ENCODE measurements around the gene EXOC4. TPM values are rescaled to one million over a fixed set of nuclear protein-coding genes. Genes with fewer than 3 reads are reported as not detected.
"Not testable (repeated sequence)": the region's sequence is repeated elsewhere in the genome, so short reads cannot be mapped to it uniquely, and the experiment has no call there.

EXOC4 gene
- total RNA-seq, 1 donor from 2014 or later = 99.2 TPM

DNA sequence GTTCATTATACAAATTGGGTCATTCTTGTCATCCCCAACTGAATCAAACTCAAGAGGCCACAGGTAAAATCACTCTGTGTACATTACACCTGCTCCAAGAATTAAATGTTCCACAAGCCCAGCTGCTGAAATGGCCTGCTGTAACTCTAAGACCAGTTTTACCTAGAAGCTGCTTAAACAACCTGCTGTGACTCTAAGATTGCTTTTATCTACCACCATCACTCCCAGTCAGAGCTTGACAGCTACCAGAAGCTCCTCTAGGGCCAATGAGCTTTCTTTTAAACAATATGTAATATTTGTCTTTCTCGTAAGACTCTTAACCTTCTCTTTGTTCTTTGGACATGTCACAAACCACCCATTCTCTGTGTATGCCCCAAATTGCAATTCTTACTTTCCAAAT, 732.4 kb downstream of the EXOC4 start:
- Histone ChIP-seq H3K27ac (no peak overlapping the region), H3K4me3 (no peak overlapping the region), H3K9me3 (no peaks in the 10 kb centered on the region), H3K4me1 (no peaks in the 10 kb centered on the region), H3K27me3 (no peaks in the 10 kb centered on the region), H3K36me3 (no peaks in the 10 kb centered on the region)
- intact Hi-C loops (cut with DNase I) = no loop called here
- DNase-seq (ENCODE audit: extremely low spot score in 2 of 2) = no peak
- no peak for TF ChIP-seq POLR2AphosphoS5 (IDR thresholded peaks at IDR 0.05; ENCODE audit: insufficient read depth in 1 of 2, low read depth in 1 of 2)
- TF ChIP-seq CTCF (IDR thresholded peaks at IDR 0.05) = no peak
- no peak for TF ChIP-seq POLR2A (IDR thresholded peaks at IDR 0.05)

DNA sequence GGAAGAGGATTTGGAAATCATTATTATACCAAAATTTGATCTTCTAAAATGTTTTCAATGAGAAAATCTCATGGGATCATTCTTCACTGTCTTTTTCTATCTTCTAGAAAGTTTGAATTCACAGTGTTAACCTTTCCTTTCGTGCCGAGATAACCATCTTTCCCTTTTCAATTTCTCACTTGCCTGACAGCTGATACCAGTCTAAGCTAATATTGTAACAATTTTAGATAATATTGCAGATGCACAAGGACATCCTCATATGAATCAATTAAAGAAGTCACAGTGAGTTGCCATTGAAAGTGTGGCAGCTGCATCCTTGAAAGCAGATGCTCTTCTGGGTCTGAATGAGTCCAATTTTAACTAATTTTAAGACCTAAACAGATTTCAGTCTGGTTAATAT, 734.7 kb downstream of the EXOC4 start:
- H3K36me3 ChIP-seq = no peaks in the 10 kb centered on the region
- no peak for TF ChIP-seq POLR2AphosphoS5 (IDR thresholded peaks at IDR 0.05; ENCODE audit: insufficient read depth in 1 of 2, low read depth in 1 of 2)
- TF ChIP-seq CTCF (IDR thresholded peaks at IDR 0.05) = no peak
- no peak for TF ChIP-seq POLR2A (IDR thresholded peaks at IDR 0.05)
- intact Hi-C loops (cut with DNase I) = no loop called here
- no peaks in the 10 kb centered on the region for H3K9me3 ChIP-seq
- H3K4me1 ChIP-seq = no peaks in the 10 kb centered on the region
- no peak overlapping the region for H3K27ac ChIP-seq
- H3K27me3 ChIP-seq = no peaks in the 10 kb centered on the region
- no peak overlapping the region for H3K4me3 ChIP-seq
- no peak for DNase-seq (ENCODE audit: extremely low spot score in 2 of 2)

DNA sequence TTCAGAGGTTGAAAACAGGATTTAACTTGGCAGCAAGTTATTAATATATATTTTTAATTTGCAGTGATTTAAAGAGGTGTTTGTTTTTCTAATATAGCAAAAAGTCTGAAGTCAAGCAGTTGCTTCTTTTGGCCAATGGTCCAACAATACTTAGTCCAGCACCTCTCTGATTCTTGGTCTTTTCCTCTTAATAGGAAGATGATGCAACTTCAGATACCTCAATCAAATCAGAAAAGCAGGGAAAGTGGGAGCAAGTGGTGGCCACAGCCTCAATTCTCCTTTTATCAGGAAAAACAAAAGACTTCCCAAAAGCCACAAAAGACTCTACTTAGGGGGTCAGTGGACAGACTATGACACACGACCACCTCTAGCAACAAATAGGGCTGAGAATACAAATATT, 740.7 kb downstream of the EXOC4 start:
- DNase-seq (ENCODE audit: extremely low spot score in 2 of 2) = no peak
- Histone ChIP-seq H3K4me3 (no peak overlapping the region), H3K27me3 (no peaks in the 10 kb centered on the region), H3K36me3 (no peaks in the 10 kb centered on the region), H3K27ac (no peak overlapping the region), H3K4me1 (no peaks in the 10 kb centered on the region), H3K9me3 (no peaks in the 10 kb centered on the region)
- no peak for TF ChIP-seq POLR2A (IDR thresholded peaks at IDR 0.05)
- no peak for TF ChIP-seq POLR2AphosphoS5 (IDR thresholded peaks at IDR 0.05; ENCODE audit: insufficient read depth in 1 of 2, low read depth in 1 of 2)
- TF ChIP-seq CTCF (IDR thresholded peaks at IDR 0.05) = no peak
- intact Hi-C loops (cut with DNase I) = no loop called here

DNA sequence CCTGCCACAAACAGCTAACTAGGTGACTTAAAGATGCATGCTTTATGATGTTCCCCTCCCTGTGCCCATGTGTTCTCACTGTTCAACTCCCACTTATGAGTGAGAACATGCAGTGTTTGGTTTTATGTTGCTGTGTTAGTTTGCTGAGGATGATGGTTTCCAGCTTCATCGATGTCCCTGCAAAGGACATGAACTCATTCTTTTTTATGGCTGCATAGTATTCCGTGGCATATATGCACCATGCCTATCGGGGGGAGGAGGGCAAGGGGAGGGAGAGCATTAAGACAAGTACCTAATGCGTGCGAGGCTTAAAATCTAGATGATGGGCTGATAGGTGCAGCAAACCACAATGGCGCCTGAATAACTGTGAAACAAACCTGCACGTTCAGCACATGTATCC, 741.2 kb downstream of the EXOC4 start:
- H3K4me3 ChIP-seq; H3K9me3 ChIP-seq; intact Hi-C loops (cut with DNase I); H3K27me3 ChIP-seq; H3K27ac ChIP-seq; H3K36me3 ChIP-seq; DNase-seq (ENCODE audit: extremely low spot score in 2 of 2); H3K4me1 ChIP-seq: not testable (repeated sequence)

- H3K27me3 ChIP-seq = no peaks in the 10 kb centered on the region
- no peak overlapping the region for H3K27ac ChIP-seq
- no peak for DNase-seq (ENCODE audit: extremely low spot score in 2 of 2)
- H3K4me3 ChIP-seq = no peak overlapping the region
- H3K4me1 ChIP-seq = no peaks in the 10 kb centered on the region
- TF ChIP-seq CTCF (IDR thresholded peaks at IDR 0.05) = no peak
- TF ChIP-seq POLR2AphosphoS5 (IDR thresholded peaks at IDR 0.05; ENCODE audit: insufficient read depth in 1 of 2, low read depth in 1 of 2) = no peak
- no peak for TF ChIP-seq POLR2A (IDR thresholded peaks at IDR 0.05)
- H3K9me3 ChIP-seq = no peaks in the 10 kb centered on the region
- no peaks in the 10 kb centered on the region for H3K36me3 ChIP-seq
- intact Hi-C loops (cut with DNase I) = no loop called here
Measured at GRCh38 chr7:133997463-133997862, 744.6 kb downstream of the EXOC4 start.

DNA sequence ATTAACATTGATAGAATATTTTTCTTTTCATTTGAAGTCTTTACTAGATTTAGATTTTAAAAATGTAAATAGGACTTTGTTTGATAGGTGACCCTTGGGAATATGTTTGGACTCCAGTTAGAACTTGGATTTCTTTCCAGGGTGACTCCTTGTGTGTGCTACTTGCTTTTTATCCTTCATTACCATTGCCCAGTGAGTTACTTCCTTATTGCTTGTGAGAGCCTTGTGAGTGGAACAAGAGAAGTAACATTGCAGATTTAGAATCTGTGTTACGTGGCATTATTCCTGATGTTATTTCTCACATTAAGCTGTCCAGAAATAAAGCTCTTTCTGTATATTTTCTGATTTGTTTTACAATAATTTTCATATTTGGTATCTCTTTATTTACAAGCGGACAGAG, 746.3 kb downstream of the EXOC4 start:
- no peaks in the 10 kb centered on the region for H3K36me3 ChIP-seq
- H3K27ac ChIP-seq = no peak overlapping the region
- H3K4me3 ChIP-seq = no peak overlapping the region
- H3K9me3 ChIP-seq = no peaks in the 10 kb centered on the region
- no peak for DNase-seq (ENCODE audit: extremely low spot score in 2 of 2)
- intact Hi-C loops (cut with DNase I) = no loop called here
- TF ChIP-seq POLR2A (IDR thresholded peaks at IDR 0.05) (no peak), POLR2AphosphoS5 (IDR thresholded peaks at IDR 0.05; ENCODE audit: insufficient read depth in 1 of 2, low read depth in 1 of 2) (no peak), CTCF (IDR thresholded peaks at IDR 0.05) (no peak)
- no peaks in the 10 kb centered on the region for H3K4me1 ChIP-seq
- H3K27me3 ChIP-seq = no peaks in the 10 kb centered on the region

All from vagina (tissue), 2 donors.